Femur (tissue), 1 donor: ENCODE data around the gene SETBP1.

Experiments used
- DNase-seq: peaks from one replicate; pipeline ENCODE4 v3.0.0-alpha.2; 2017

The SETBP1 gene

GRCh38 chr18:44998360-44998759 is 317.7 kb downstream of the SETBP1 start:
- no peak for DNase-seq

- DNase-seq, result no peak
Observed at GRCh38 chr18:45004546-45005080, 323.9 kb downstream of the SETBP1 start.

- no peak for DNase-seq
Observed at GRCh38 chr18:45006934-45007333, 326.2 kb downstream of the SETBP1 start.

- no peak for DNase-seq
Observed at GRCh38 chr18:45007531-45007930, 326.8 kb downstream of the SETBP1 start.

- DNase-seq, result no peak
Observed at GRCh38 chr18:45008694-45009413, 328.2 kb downstream of the SETBP1 start.

GRCh38 chr18:45009756-45010155 is 329.1 kb downstream of the SETBP1 start:
- no peak for DNase-seq

GRCh38 chr18:45012286-45012685 is 331.6 kb downstream of the SETBP1 start:
- DNase-seq, result no peak

- no peak for DNase-seq
Observed at GRCh38 chr18:45014047-45014501, 333.4 kb downstream of the SETBP1 start.

- no peak for DNase-seq
Observed at GRCh38 chr18:45015788-45016128, 335.1 kb downstream of the SETBP1 start.

- DNase-seq, result no peak
Observed at GRCh38 chr18:45019469-45019868, 338.8 kb downstream of the SETBP1 start.

GRCh38 chr18:45023519-45023918 is 342.8 kb downstream of the SETBP1 start:
- no peak for DNase-seq

GRCh38 chr18:45024357-45025088 is 343.8 kb downstream of the SETBP1 start:
- DNase-seq, result no peak

- DNase-seq, result no peak
Observed at GRCh38 chr18:45025089-45025450, 344.4 kb downstream of the SETBP1 start.

GRCh38 chr18:45026162-45026561 is 345.5 kb downstream of the SETBP1 start:
- no peak for DNase-seq

- no peak for DNase-seq
Observed at GRCh38 chr18:45034179-45034578, 353.5 kb downstream of the SETBP1 start.

- DNase-seq, result no peak
Observed at GRCh38 chr18:45037618-45038017, 356.9 kb downstream of the SETBP1 start.

- no peak for DNase-seq
Observed at GRCh38 chr18:45039376-45039775, 358.7 kb downstream of the SETBP1 start.

GRCh38 chr18:45040879-45041278 is 360.2 kb downstream of the SETBP1 start:
- DNase-seq, result no peak

- DNase-seq, result no peak
Observed at GRCh38 chr18:45044787-45045186, 364.1 kb downstream of the SETBP1 start.

- no peak for DNase-seq
Observed at GRCh38 chr18:45046228-45046627, 365.5 kb downstream of the SETBP1 start.

- DNase-seq, result no peak
Observed at GRCh38 chr18:45046961-45047360, 366.3 kb downstream of the SETBP1 start.

GRCh38 chr18:45049578-45050319 is 369.1 kb downstream of the SETBP1 start:
- DNase-seq, result no peak
